K562 (cell line): ENCODE measurements around the gene SPCS2. TPM values are rescaled to one million over a fixed set of nuclear protein-coding genes. Genes with fewer than 3 reads are reported as not detected.

Source experiments
- ATAC-seq: fragments of 200-7000 bp; cut with Tn5 transposase; 3 replicates; pipeline ENCODE4 v1.9.1; 2020; ENCODE audit warnings: moderate library complexity
- BruUV-seq: library from RNA; stranded (reverse); fragments of 400-500 nt; replicated peaks from 2 replicates; lab custom pipeline; 2021; lab: Mats Ljungman, UMichigan
- CTCF ChIA-PET: fragments of 300-600 bp; formaldehyde crosslinking; extraction: SDS; loops from one replicate; lab custom pipeline; 2021; ENCODE audit warnings: low intra/inter-chr PET ratio; lab: Yijun Ruan, JAX
- POLR2A ChIA-PET: fragments of 300-600, 350-650 bp; sonication (Branson Sonifier 250); formaldehyde crosslinking; extraction: SDS; loops from one replicate; lab custom pipeline; 2021; ENCODE audit warnings: antibody characterized with exemption, inconsistent platforms; lab: Yijun Ruan, JAX
- DNase-seq, 4 experiments: peaks; one replicate each; pipeline versions ENCODE4 v3.0.0 to v3.0.0-alpha.2; 2011 to 2018; ENCODE audit warnings: low spot score in 3 of 4, mixed read lengths in 3 of 4; ENCODE audit errors: extremely low read depth in 1 of 4
- FAIRE-seq: peaks from 2 replicates; lab custom pipeline; 2011; peaks lifted over from hg19 to GRCh38; lab: Jason Lieb, UNC
- H2AFZ ChIP-seq: 2 replicates; pipeline ENCODE4 v1.6.0; 2011; ENCODE audit warnings: low read depth, low read length, control low read depth, inconsistent platforms
- H3K27ac ChIP-seq: fragments of 200-600 bp; 3 replicates; pipeline ENCODE4 v1.8.0; 2011; ENCODE audit warnings: low read depth, mild to moderate bottlenecking, control low read depth, inconsistent platforms, low read length, moderate library complexity, mixed read lengths; ENCODE audit errors: extremely low read depth
- H3K27me3 ChIP-seq, 2 experiments: fragments of 300-600 bp in 1 of 2; 2 replicates in 1 of 2; 3 replicates in 1 of 2; pipeline versions ENCODE4 v1.6.0 to v1.8.0; 2011; ENCODE audit warnings: inconsistent platforms in 2 of 2, low read length in 2 of 2, mild to moderate bottlenecking in 1 of 2, mixed read lengths in 1 of 2, moderate library complexity in 1 of 2; ENCODE audit not compliant: control insufficient read depth in 2 of 2, insufficient read depth in 2 of 2
- H3K36me3 ChIP-seq: fragments of 300-600 bp; 3 replicates; pipeline ENCODE4 v1.8.0; 2011; ENCODE audit warnings: mild to moderate bottlenecking, low read length, inconsistent platforms; ENCODE audit not compliant: control insufficient read depth, insufficient read depth
- H3K4me1 ChIP-seq, 2 experiments: fragments of 200-600 bp in 1 of 2; replicated peaks in 1 of 2; 2 replicates in 1 of 2; 3 replicates in 1 of 2; pipeline versions ENCODE4 v1.5.1 to v1.8.0; 2011; ENCODE audit warnings: inconsistent platforms in 2 of 2, low read length in 2 of 2, mild to moderate bottlenecking in 1 of 2, mixed read lengths in 1 of 2, moderate library complexity in 1 of 2; ENCODE audit not compliant: control insufficient read depth in 2 of 2, insufficient read depth in 2 of 2
- H3K4me2 ChIP-seq: 2 replicates; pipeline ENCODE4 v1.6.1; 2011; ENCODE audit warnings: low read length, control low read depth, inconsistent platforms, mixed read lengths; ENCODE audit not compliant: insufficient read depth
- H3K4me3 ChIP-seq: fragments of 200-600 bp; sonication (generic), shearing (Covaris generic); 2 replicates; pipeline ENCODE4 v1.5.1; 2016; ENCODE audit warnings: control low read depth, inconsistent platforms
- H3K79me2 ChIP-seq: fragments of 200-600 bp; 3 replicates; pipeline ENCODE4 v1.8.0; 2011; ENCODE audit warnings: low read length, inconsistent platforms; ENCODE audit not compliant: control insufficient read depth, insufficient read depth
- H3K9ac ChIP-seq, 2 experiments: 2 replicates each; pipeline versions ENCODE4 v1.6.0 to v1.6.1; 2011; ENCODE audit warnings: low read depth in 2 of 2, low read length in 2 of 2, control low read depth in 1 of 2, inconsistent platforms in 1 of 2, mild to moderate bottlenecking in 1 of 2, mixed read lengths in 1 of 2; ENCODE audit not compliant: insufficient read depth in 1 of 2
- H3K9me1 ChIP-seq: one replicate; pipeline ENCODE4 v1.6.0; 2011; ENCODE audit warnings: inconsistent platforms, mild to moderate bottlenecking, low read length, moderate library complexity; ENCODE audit not compliant: control insufficient read depth, insufficient read depth
- H3K9me3 ChIP-seq: replicated peaks from 2 replicates; pipeline ENCODE4 v1.5.1; 2011; ENCODE audit warnings: low read depth, low read length, inconsistent platforms; ENCODE audit not compliant: control insufficient read depth, insufficient read depth
- H4K20me1 ChIP-seq: replicated peaks from 2 replicates; pipeline ENCODE4 v1.6.1; 2011; ENCODE audit warnings: low read length, inconsistent platforms, mixed read lengths; ENCODE audit not compliant: control insufficient read depth, insufficient read depth
- CREB3L1 ChIP-seq: fragments of 450-650 bp; IDR thresholded peaks from 2 replicates; pipeline ENCODE4 v1.6.1; 2014; ENCODE audit warnings: low read depth, mild to moderate bottlenecking, moderate library complexity, borderline replicate concordance
- FOS ChIP-seq: IDR thresholded peaks from 3 replicates; pipeline ENCODE4 v1.6.1; 2011; ENCODE audit not compliant: insufficient read length; ENCODE audit errors: extremely low read depth
- KAT7 ChIP-seq: sonication (generic); formaldehyde crosslinking; IDR thresholded peaks from 2 replicates; pipeline ENCODE4 v1.8.0; 2022; ENCODE audit warnings: missing genetic modification reagents, mild to moderate bottlenecking, borderline replicate concordance
- NCOA4 ChIP-seq: fragments of 450-650 bp; IDR thresholded peaks from 2 replicates; pipeline ENCODE4 v1.6.1; 2018; ENCODE audit warnings: mild to moderate bottlenecking; ENCODE audit not compliant: partially characterized antibody
- NKRF ChIP-seq: fragments of 450-650 bp; IDR thresholded peaks from 2 replicates; pipeline ENCODE4 v1.6.1; 2016; ENCODE audit warnings: borderline replicate concordance
- SREBF1 ChIP-seq: fragments of 150-350 bp; IDR thresholded peaks from 2 replicates; pipeline ENCODE4 v1.6.1; 2014; ENCODE audit warnings: antibody characterized with exemption, low read depth, low read length, borderline replicate concordance
- WGBS: fragments of 100-300 bp; shearing (Covaris generic); methylation state at CpG from one replicate; pipeline ENCODE4 v1.1.6; 2016; ENCODE audit warnings: low coverage, mixed read lengths; ENCODE audit not compliant: insufficient coverage; ENCODE audit errors: missing lambda C conversion rate; 5-methylcytosine and 5-hydroxymethylcytosine counted together
- in situ Hi-C: fragments of 300-500 bp; cut with MboI; formaldehyde crosslinking; loops from 4 replicates; pipeline ENCODE4 v1.15.0; 2018; ENCODE audit warnings: inconsistent platforms, mixed read lengths
- intact Hi-C: fragments of 100-400 bp; cut with micrococcal nuclease; formaldehyde crosslinking; loops from 2 replicates; pipeline ENCODE4 v1.14.2; 2022
- polyA plus RNA-seq, 8 experiments: library from polyadenylated mRNA; depleted of rRNA in 4 of 8; stranded (reverse) in 5 of 8; unstranded in 3 of 8; fragments of >200 nt; fragmentation: Nextera tagmentation in 2 of 8; fragmentation: Illumina TruSeq in 1 of 8; extraction: Ambion mirVana in 2 of 8; extraction: Trizol in 1 of 8; gene quantifications; 2 replicates each; pipeline versions ENCODE4 v1.2.1 to v1.2.3, GENCODE V29; 2011 to 2014; ENCODE audit warnings: inconsistent platforms in 1 of 8, missing spikeins in 1 of 8
- total RNA-seq, 7 experiments: library from RNA; depleted of rRNA in 6 of 7; stranded (reverse); fragments of >200 nt in 6 of 7; fragmentation: Illumina TruSeq in 2 of 7; extraction: Trizol in 2 of 7; gene quantifications; 2 replicates each; pipeline versions ENCODE4 v1.2.1 to v1.2.3, GENCODE V29; 2011 to 2021; ENCODE audit warnings: low replicate concordance in 1 of 7
- TF ChIP-seq, protein P1 (sequence below), 2 experiments: IDR thresholded peaks in 1 of 2; conservative IDR thresholded peaks in 1 of 2; 2 replicates each; pipeline ENCODE4 v1.6.1; 2016; ENCODE audit warnings: low read depth in 2 of 2, mild to moderate bottlenecking in 1 of 2, missing compliant biosample characterization in 1 of 2, missing genetic modification characterization in 1 of 2, moderate library complexity in 1 of 2

The SPCS2 gene
- total and polyA plus RNA-seq, 9 of the 15 experiments (the other 6 are each of a cell fraction or from before 2014, with no cell fraction given) = 38.2 to 458 (median 193) TPM

GRCh38 chr11:74952752-74953151, 3.7 kb downstream of the SPCS2 start:
- no peak overlapping the region for H3K27ac ChIP-seq
- in situ Hi-C loops = no loop called here
- peaks cover 99% of the 10 kb centered on the region for H3K79me2 ChIP-seq
- WGBS = 67% methylated on average over 2 of the region's 2 CpGs
- no peak for TF ChIP-seq NKRF
- TF ChIP-seq KAT7 (CRISPR knock-in tag) = no peak
- no peak for TF ChIP-seq SREBF1
- TF ChIP-seq, protein P1, sequence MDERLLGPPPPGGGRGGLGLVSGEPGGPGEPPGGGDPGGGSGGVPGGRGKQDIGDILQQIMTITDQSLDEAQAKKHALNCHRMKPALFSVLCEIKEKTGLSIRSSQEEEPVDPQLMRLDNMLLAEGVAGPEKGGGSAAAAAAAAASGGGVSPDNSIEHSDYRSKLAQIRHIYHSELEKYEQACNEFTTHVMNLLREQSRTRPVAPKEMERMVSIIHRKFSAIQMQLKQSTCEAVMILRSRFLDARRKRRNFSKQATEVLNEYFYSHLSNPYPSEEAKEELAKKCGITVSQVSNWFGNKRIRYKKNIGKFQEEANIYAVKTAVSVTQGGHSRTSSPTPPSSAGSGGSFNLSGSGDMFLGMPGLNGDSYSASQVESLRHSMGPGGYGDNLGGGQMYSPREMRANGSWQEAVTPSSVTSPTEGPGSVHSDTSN (CRISPR knock-in tag; IDR thresholded peaks at IDR 0.05; ENCODE audit: low read depth) = no peak
- TF ChIP-seq, protein P1 (tag; conservative IDR thresholded peaks at IDR 0.05; ENCODE audit: low read depth) = 0 out of 2 replicates have a peak, but pooled peaks have one; percentile 16
- no peak for TF ChIP-seq FOS
- no peak for TF ChIP-seq CREB3L1
- no peak for TF ChIP-seq NCOA4
- CTCF ChIA-PET = no interaction called here
- DNase-seq (no peak), FAIRE-seq (no peak), ATAC-seq (no peak)
- POLR2A ChIA-PET = interaction anchor here (0.7 kb wide), 1 partner anchor 13 kb away, joined by 3 read pairs; no protein-coding TSS in a partner anchor
- H3K27me3 ChIP-seq = no peaks in the 10 kb centered on the region
- no peak overlapping the region for H3K4me2 ChIP-seq
- peaks cover 22% of the 10 kb centered on the region for H4K20me1 ChIP-seq
- H3K36me3 ChIP-seq = peaks cover 59% of the 10 kb centered on the region
- no peak overlapping the region for H3K4me3 ChIP-seq
- intact Hi-C loops = no loop called here
- no peak overlapping the region for H3K9ac ChIP-seq
- H2AFZ ChIP-seq = no peak overlapping the region
- peaks cover 6 to 26% of the 10 kb centered on the region in 2 experiments; a peak in 3 of 5 replicates for H3K4me1 ChIP-seq
- H3K9me1 ChIP-seq = no peaks in the 10 kb centered on the region
- BruUV-seq = no TSS peak
- no peaks in the 10 kb centered on the region for H3K9me3 ChIP-seq
